ENCODE measurements around the gene EDC3. TPM values are rescaled to one million over a fixed set of nuclear protein-coding genes. Genes with fewer than 3 reads are reported as not detected.

Gene EDC3
- total and polyA plus RNA-seq, 7 donors, result 7.8 to 24.1 (median 19.6) TPM

- Histone ChIP-seq H3K27ac (peak overlapping the region; percentile 23), H3K36me3 (ENCODE audit: insufficient read depth in 1 of 2, low read depth in 1 of 2) (peaks cover 0 to under 1% of the 10 kb centered on the region in 2 donors), H3K4me1 (peaks cover 17% of the 10 kb centered on the region), H3K4me3 (no peak overlapping the region), H3K9me3 (no peaks in the 10 kb centered on the region), H3K27me3 (ENCODE audit: insufficient read depth in 3 of 3, low read length in 2 of 3) (no peaks in the 10 kb centered on the region)
- WGBS, 3 donors, result 58 to 61% (median 60%) methylated on average over 6 of the region's 6 CpGs
- no peak for ATAC-seq
- TF ChIP-seq CTCF (IDR thresholded peaks at IDR 0.05), result no peak
- intact Hi-C loops (cut with DNase I), result loop anchor here in 1 of 2 donors (5.0 kb wide), 1 partner anchor 71 kb away; the partner anchor contains the start of gene ARID3B
- no peak for DNase-seq
These were observed 82.5 kb downstream of the EDC3 start for GRCh38 chr15:74613089-74613952.

- Histone ChIP-seq H3K4me3 (no peak overlapping the region), H3K36me3 (ENCODE audit: insufficient read depth in 1 of 2, low read depth in 1 of 2) (no peaks in the 10 kb centered on the region), H3K9me3 (no peaks in the 10 kb centered on the region), H3K27ac (no peak overlapping the region), H3K27me3 (ENCODE audit: insufficient read depth in 3 of 3, low read length in 2 of 3) (no peaks in the 10 kb centered on the region), H3K4me1 (peaks cover 11% of the 10 kb centered on the region)
- 78 to 89% (median 85%) methylated on average over 2 of the region's 2 CpGs for WGBS, 3 donors
- TF ChIP-seq CTCF (IDR thresholded peaks at IDR 0.05), result no peak
- ATAC-seq, result no peak
- intact Hi-C loops (cut with DNase I), result loop anchor here in 1 of 2 donors (5.0 kb wide), 1 partner anchor 70 kb away; the partner anchor contains the start of gene ARID3B
- no peak for DNase-seq
These were observed 83.1 kb downstream of the EDC3 start for GRCh38 chr15:74612677-74613076.

- no peak overlapping the region for H3K27ac ChIP-seq
These were observed 84.0 kb downstream of the EDC3 start for GRCh38 chr15:74611834-74612233.

GRCh38 chr15:74611341-74611740 is 84.5 kb downstream of the EDC3 start:
- H3K27me3 ChIP-seq (ENCODE audit: insufficient read depth in 3 of 3, low read length in 2 of 3), result no peaks in the 10 kb centered on the region
- no peak overlapping the region for H3K27ac ChIP-seq
- DNase-seq, result no peak
- intact Hi-C loops (cut with DNase I), result loop anchor here in 1 of 2 donors (5.0 kb wide), 1 partner anchor 69 kb away; the partner anchor contains the start of gene ARID3B
- H3K36me3 ChIP-seq (ENCODE audit: insufficient read depth in 1 of 2, low read depth in 1 of 2), result no peaks in the 10 kb centered on the region
- H3K4me3 ChIP-seq, result no peak overlapping the region
- no peak for TF ChIP-seq CTCF (IDR thresholded peaks at IDR 0.05)
- H3K4me1 ChIP-seq, result no peaks in the 10 kb centered on the region
- 56 to 67% (median 56%) methylated on average over 11 of the region's 11 CpGs for WGBS, 3 donors
- ATAC-seq, result no peak
- no peaks in the 10 kb centered on the region for H3K9me3 ChIP-seq

More at GRCh38 chr15:74611834-74612233, 84.0 kb downstream of the EDC3 start:
- Histone ChIP-seq H3K27me3 (ENCODE audit: insufficient read depth in 3 of 3, low read length in 2 of 3) (no peaks in the 10 kb centered on the region), H3K4me1 (peaks cover 2% of the 10 kb centered on the region), H3K9me3 (no peaks in the 10 kb centered on the region), H3K4me3 (no peak overlapping the region), H3K36me3 (ENCODE audit: insufficient read depth in 1 of 2, low read depth in 1 of 2) (no peaks in the 10 kb centered on the region)
- ATAC-seq (no peak), DNase-seq (no peak)
- intact Hi-C loops (cut with DNase I), result loop anchor here in 1 of 2 donors (5.0 kb wide), 1 partner anchor 70 kb away; the partner anchor contains the start of gene ARID3B
- TF ChIP-seq CTCF (IDR thresholded peaks at IDR 0.05), result no peak
- WGBS, 3 donors, result 67 to 85% (median 71%) methylated on average over 6 of the region's 6 CpGs

Data from psoas muscle (tissue), 8 donors.